ENCODE measurements around the gene ARHGAP29. TPM values are rescaled to one million over a fixed set of nuclear protein-coding genes. Genes with fewer than 3 reads are reported as not detected.

The ARHGAP29 gene
- total RNA-seq, 1 experiment from 2014 or later = 46.7 TPM

DNA sequence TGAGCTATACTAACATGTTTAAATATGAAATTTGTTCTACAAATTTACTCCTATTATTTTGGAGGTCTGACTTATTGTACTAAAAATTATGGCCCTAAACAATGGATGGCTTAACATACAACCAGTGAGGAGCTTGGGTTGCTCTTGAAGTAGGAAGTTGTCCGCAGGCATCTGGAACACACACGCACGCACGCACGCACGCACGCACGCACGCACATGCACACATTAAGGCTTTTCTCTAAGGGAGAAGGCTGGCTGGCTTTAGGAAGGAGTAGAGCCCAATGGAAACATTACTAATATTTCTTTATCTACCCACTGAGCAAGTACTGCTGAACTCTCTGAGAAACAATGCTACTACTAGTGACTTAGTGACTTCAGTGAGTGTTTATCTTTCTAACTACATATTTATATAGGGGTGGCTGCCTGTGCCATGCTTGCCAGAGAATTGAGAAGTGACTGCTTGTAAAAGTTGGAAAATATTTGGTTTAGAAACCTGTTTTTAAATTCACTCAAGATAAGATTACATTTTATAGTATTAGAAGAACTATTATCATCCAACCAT is 16.2 kb upstream of the ARHGAP29 start:
- Mint-ChIP-seq H3K27me3 (ENCODE audit: insufficient read depth, unreplicated experiment) (no peaks in the 10 kb centered on the region), H3K36me3 (ENCODE audit: insufficient read depth, unreplicated experiment) (no peaks in the 10 kb centered on the region), H3K27ac (ENCODE audit: low read depth, unreplicated experiment) (no peak overlapping the region), H3K4me1 (ENCODE audit: insufficient read depth, unreplicated experiment) (peaks cover 25% of the 10 kb centered on the region), H3K4me3 (ENCODE audit: unreplicated experiment) (no peak overlapping the region), H3K9me3 (ENCODE audit: unreplicated experiment) (no peaks in the 10 kb centered on the region)
- TF ChIP-seq CTCF (IDR thresholded peaks at IDR 0.05; ENCODE audit: unreplicated experiment) = no peak
- intact Hi-C loops (cut with micrococcal nuclease) = no loop called here
- ChIA-PET POLR2A (interaction anchor here (1.0 to 1.6 kb wide), 3 partner anchors 11 to 47 kb away, joined by 3 to 7 read pairs (median 3); no protein-coding TSS in a partner anchor), CTCF (interaction anchor here (0.6 to 2.0 kb wide), 3 partner anchors 11 to 151 kb away, joined by 3 to 11 read pairs (median 3); no protein-coding TSS in a partner anchor)
- no peak for DNase-seq (ENCODE audit: unreplicated experiment)
- no TSS peak for BruUV-seq (replicated peaks)

DNA sequence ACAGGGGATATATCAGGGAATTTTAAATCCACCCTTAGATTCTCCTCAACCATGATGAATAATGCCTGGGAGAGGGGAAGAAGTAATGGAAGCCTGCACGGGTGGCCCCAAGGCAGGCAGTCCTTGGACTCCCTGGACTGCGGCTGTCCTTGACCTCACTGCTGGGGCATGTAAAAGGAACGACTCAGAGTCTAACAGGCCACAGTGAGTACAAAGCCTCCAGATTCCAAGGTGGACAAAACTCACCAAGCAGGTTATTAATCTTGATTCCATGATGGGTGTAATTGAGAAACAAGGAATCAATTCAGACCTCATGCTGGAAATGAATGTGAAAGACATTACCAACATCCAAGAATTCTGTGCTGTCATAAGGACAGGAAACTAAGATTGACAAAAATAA is 13.0 kb upstream of the ARHGAP29 start:
- H3K4me3 Mint-ChIP-seq (ENCODE audit: unreplicated experiment) = no peak overlapping the region
- no TSS peak for BruUV-seq (replicated peaks)
- H3K36me3 Mint-ChIP-seq (ENCODE audit: insufficient read depth, unreplicated experiment) = no peaks in the 10 kb centered on the region
- CTCF ChIA-PET = no interaction called here
- TF ChIP-seq CTCF (IDR thresholded peaks at IDR 0.05; ENCODE audit: unreplicated experiment) = no peak
- no peaks in the 10 kb centered on the region for H3K27me3 Mint-ChIP-seq (ENCODE audit: insufficient read depth, unreplicated experiment)
- no peak for DNase-seq (ENCODE audit: unreplicated experiment)
- no peak overlapping the region for H3K27ac Mint-ChIP-seq (ENCODE audit: low read depth, unreplicated experiment)
- no peaks in the 10 kb centered on the region for H3K9me3 Mint-ChIP-seq (ENCODE audit: unreplicated experiment)
- POLR2A ChIA-PET = no interaction called here
- peaks cover 26% of the 10 kb centered on the region for H3K4me1 Mint-ChIP-seq (ENCODE audit: insufficient read depth, unreplicated experiment)
- intact Hi-C loops (cut with micrococcal nuclease) = no loop called here

- Mint-ChIP-seq H3K27me3 (ENCODE audit: insufficient read depth, unreplicated experiment) (no peaks in the 10 kb centered on the region), H3K9me3 (ENCODE audit: unreplicated experiment) (no peaks in the 10 kb centered on the region), H3K36me3 (ENCODE audit: insufficient read depth, unreplicated experiment) (no peaks in the 10 kb centered on the region), H3K27ac (ENCODE audit: low read depth, unreplicated experiment) (no peak overlapping the region), H3K4me1 (ENCODE audit: insufficient read depth, unreplicated experiment) (peaks cover 23% of the 10 kb centered on the region), H3K4me3 (ENCODE audit: unreplicated experiment) (no peak overlapping the region)
- no peak for DNase-seq (ENCODE audit: unreplicated experiment)
- intact Hi-C loops (cut with micrococcal nuclease) = no loop called here
- ChIA-PET POLR2A (interaction anchor here (0.8 to 5.2 kb wide), 5 partner anchors 9 to 77 kb away, joined by 3 to 69 read pairs (median 8); partner anchors contain the start of gene ARHGAP29), CTCF (interaction anchor here (0.7 to 4.4 kb wide), 5 partner anchors 8 to 223 kb away, joined by 3 to 22 read pairs (median 5); partner anchors contain the start of gene ARHGAP29)
- no TSS peak for BruUV-seq (replicated peaks)
- no peak for TF ChIP-seq CTCF (IDR thresholded peaks at IDR 0.05; ENCODE audit: unreplicated experiment)
Measured at GRCh38 chr1:94248956-94249688, 11.7 kb upstream of the ARHGAP29 start.
